Hematopoietic multipotent progenitor cell treated with erythropoietin and hydrocortisone succinate and interleukin-3 and kit ligand, for 4 days (in vitro differentiated cells): ENCODE data around the gene SUSD2.

Experiments
- DNase-seq: peaks from one replicate; pipeline ENCODE4 v3.0.0-alpha.2; 2015

SUSD2 gene

DNA sequence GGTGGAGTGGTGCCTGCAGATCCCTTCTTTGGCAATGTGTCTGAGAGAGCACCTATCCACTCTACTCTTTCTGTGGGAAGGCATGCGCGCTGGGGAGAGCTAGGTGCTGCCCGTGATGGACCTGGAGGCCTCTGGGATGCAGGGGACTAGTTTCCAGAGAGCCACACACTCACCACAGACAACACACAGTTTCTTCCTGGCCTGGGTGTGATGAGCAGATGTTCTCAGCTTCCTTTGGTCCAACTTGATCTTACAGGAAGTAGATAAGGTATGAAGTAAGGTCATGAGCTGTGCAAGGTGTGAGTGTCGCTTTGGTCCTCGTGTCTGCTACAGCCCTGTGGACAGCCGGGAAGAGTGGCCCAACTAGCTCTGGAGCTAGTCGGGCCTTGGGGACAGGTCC lies 27.3 kb upstream of the SUSD2 start:
- DNase-seq: peak; percentile 26

DNA sequence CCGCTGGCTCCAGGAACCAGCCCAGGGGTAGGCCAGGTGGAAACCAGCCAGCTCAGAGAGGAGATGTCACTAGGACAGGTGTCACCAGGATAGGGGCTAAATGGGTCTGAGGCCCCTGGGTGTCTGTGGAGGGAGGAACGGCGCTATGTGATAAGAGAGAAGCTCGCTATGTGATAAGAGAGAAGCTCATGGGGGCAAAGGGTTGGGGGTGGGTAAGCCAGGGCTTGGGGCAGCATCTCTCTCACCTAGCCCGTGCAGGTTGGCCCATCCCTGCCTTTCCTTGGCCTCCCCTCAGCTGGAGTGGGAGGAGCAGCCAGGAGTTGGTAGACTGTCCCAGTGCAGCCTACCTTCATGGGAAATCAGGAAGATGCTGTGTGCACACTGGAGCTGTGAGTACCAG lies 26.5 kb upstream of the SUSD2 start:
- DNase-seq: no peak

DNA sequence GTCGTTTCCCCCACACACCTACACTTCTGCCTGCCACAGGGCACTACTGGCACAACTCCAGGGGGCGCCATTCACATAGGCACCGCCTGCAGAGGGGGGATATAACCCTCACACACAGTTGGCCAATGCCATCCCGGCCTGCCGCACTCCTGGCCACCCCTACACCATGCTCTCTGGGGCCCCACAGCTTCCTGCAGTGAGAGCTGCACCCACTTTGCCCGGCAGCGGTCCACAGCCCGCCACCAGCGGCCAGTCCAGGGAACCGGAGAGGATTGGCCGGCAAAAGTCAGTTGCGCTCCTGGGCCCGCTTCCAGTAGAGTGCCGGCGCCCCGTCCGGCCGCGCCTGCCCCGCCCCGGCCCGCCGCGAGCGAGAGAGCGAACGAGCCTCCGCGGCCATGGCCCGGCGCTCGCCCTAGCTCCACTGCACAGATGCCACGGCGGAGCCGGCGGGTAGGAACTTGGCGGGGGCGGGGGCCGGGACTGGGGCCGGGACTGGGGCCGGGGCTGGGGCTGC lies 25.6 kb upstream of the SUSD2 start:
- DNase-seq: peak; percentile 89

DNA sequence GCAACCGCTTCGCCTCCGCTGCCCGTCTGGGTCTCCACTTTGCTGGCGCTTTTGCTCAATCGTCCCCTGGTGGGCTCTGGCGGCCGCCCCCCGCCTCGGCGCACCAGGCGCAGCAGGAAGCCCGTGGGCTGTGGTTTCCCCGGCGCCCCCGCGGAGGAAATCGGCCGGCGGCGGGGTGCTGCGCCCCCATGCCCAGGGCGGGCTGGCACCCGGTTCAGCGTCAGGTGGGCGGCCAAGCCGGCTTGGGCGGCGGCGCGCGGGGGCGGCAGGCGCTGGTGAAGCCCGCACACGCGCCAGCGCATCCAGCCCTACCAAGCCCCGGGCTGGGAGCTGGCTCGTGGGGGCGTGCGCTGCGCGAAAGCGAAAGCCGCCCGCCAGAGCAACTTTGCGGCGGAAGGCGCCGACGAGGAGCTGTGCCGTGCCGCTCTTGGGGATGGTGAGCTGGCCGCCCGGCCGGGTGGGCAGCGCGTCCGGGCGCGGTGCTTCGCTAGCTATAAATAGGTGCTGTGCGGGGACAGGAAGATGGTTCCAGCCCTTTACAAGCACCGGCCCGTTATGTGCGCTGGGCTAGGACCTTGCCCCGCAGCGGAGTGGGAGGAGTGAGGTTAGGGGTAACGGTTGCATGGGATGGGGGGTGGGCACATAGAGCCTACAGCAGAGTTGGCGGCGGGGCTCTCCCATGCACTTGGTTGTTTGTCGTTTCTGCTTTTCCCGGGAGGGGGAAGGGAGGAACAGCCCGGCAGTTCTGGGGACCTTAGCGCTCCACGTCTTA lies 25.0 kb upstream of the SUSD2 start:
- peak; percentile 80 for DNase-seq

DNA sequence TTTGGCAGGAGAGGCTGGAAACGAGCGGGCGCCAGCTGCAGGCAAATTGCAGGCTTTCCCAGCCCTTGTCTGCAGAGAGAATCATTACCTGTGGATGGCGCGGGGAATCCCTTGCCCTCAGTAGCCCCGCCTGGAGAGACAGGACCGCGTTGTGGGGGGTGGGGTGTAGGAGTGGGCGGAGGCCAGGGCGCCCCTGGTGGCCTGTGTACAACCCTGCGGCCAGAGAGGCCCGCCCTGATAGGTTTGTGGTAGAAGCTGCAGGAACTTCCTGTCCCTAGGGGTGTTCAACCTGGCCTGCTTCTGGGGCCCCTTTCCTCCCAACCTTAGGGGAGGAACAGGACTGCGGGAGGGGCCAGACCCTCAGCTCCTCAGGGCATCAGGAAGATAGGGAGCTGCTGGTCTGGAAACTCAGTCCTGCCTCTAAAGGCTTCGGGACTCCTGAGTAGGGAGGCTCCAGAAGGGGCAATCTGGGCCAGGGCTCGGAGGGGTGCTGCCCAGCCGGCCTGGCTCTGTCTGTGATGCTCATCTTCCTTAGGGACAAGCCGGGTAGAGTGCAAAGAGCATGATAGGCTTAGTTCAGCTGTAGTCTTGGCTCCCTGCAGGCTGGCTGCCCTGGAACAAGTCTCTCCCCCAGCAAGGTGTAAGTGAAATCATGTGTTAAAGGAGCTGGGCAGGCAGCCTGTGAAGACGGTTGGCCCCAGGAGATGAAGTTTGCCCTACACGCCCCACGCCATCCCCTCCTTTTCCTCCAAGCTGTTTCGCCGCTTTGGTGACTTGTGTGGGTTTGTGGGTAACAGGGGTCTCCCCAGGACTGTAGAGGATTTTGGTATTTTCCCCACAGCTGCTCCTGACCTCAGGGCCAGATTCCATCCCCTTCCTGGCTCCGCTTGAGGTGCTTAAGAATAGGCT lies 24.1 kb upstream of the SUSD2 start:
- DNase-seq: peak; percentile 97

DNA sequence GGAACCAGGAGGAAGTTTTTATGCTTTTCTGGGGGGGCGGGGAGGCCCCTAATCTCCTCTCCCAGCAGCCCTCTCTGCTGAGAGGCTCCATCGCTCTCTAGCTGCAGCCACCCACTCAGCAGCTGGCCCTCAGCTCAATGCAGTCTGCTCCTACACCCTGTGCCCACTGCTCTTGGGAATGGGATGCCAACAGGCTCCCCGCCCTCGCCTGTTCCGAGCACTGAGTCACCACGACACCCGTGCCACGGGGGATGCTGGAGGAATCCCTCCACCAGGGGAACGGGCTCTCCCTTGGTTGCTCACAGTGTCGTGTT lies 23.5 kb upstream of the SUSD2 start:
- DNase-seq: peak; percentile 30

DNA sequence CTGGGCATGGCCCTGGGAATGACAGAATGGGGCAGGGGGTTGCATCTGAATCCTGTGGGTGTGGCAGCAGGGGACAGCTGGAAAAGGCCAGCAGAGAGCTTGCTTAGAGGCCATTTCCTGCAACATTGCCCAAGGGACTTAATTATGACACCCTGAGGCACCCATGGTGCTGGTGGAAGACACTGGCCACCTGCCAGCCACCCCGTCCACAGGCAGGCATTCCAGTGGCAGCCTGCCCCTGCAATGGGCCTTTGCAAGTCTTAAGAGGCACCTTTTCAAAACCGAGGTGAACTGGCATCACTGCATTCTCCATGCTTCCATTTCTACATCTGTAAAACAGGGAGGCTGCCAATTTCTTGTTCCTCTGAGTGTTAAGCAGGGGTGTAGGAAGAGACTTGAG lies 21.6 kb upstream of the SUSD2 start:
- DNase-seq: no peak

DNA sequence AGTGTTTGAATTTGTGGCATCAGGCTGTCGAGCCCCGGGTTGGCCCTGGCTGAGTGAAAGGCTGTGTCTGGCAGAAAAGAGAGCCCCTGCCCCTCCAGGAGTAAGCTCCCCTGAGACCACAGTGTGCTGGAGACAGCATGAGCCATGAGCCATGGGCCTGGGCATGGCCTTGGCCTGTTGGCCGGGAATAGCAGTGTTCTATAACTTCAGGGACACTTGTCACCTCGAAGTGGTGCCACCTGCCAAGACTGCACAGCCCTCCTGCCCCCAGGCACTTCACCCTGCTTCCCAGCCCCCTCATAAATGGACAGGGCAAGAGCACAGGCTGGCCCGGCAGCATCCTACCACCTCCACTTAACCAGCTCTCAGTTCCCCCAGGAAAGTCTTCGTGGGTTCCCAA lies 20.7 kb upstream of the SUSD2 start:
- DNase-seq: no peak

DNA sequence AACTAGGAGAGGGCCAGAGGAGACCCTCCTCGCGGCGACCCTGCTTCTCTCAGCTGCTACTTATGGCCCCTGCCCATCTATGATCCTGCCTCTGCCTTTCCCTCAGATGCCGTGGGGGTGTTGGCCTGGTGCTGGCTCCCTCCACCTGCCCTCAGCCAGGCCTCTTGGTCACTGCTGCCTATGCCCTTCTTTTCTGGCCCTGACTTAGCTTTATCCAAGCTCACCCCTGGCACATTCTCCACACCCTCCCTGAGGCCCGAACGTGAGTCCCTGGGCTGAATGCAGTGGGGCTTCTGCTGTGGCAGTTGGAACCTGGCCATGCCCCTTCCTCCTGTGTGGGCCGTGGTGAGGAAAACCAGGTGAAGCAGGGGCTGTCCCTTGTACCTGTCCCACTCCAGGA lies 19.8 kb upstream of the SUSD2 start:
- DNase-seq: no peak

DNA sequence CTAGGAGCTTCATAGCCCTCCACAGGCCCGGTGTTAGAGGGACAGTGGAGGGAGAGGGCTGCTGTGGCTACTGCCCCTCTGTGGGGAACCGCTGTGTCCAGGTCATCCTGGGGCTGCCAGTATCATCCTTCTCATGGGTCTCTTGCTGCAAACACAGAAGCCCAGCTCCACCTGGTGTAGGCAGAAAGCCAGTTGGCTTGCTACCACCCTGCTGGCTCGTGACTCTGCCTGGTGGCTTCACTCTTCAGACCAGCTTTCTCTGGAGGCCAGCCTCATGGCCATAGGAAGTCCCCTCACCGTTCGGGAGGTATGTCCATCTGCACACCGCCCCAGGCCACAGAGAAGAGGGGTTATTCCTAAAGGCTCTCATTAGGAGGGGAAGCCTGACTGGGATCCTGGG lies 19.4 kb upstream of the SUSD2 start:
- DNase-seq: no peak

DNA sequence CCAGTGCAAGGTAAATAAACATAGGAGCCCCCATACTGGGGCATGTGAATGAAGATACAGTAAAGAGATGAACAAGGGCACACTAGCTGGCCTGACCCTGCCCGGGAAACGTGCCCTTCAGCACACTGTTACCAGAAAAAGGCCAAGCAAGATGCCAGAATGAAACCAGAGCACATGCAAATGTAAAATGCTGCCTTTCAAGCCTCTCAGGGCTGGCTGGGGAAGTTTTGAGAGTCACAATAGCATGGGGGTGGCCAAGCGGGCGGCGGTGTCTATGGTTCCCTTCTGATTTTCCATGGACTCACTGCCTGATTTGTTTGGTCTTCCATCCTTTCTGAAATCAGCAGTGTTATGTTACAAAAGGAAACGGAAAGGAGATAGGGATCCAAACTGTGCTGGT lies 18.9 kb upstream of the SUSD2 start:
- DNase-seq: no peak

DNA sequence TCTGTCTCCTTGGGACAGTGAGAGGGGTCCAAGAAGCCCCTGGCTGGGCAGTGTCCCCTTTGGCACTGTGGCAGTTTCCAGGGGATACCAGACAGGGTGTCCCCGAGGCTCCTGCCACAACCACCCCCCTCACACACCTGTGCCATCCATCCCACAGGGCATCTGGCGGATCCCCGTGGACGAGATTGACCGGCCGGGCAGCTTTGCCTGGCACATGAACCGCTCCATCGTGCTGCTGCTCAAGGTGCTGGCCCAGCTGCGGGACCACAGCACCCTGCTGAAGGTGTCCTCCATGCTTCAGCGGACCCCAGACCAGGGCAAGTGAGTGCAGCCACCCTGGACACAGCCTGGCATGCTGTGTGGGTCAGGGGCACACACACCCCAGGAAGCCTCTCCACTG lies 17.0 kb upstream of the SUSD2 start:
- no peak for DNase-seq

DNA sequence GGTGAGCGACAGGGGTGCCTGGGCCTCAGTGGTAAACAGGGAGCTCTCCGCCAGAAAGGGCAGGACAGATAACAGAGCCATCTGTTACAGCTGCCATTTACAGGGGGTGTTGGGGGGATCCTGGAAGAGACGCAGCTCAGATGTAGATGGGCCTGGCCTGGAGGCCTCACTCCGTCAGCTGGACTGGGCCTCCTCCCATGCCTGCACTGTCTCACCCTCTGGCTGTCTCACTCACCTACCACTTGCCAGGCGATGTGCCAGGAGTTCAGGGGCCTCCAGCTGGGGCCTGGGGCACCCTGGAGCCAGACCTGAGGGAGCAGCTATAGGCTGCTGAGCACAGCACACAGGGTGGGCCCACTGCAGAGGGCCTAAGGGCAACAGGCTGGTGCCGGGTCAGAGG lies 16.3 kb upstream of the SUSD2 start:
- DNase-seq: no peak

DNA sequence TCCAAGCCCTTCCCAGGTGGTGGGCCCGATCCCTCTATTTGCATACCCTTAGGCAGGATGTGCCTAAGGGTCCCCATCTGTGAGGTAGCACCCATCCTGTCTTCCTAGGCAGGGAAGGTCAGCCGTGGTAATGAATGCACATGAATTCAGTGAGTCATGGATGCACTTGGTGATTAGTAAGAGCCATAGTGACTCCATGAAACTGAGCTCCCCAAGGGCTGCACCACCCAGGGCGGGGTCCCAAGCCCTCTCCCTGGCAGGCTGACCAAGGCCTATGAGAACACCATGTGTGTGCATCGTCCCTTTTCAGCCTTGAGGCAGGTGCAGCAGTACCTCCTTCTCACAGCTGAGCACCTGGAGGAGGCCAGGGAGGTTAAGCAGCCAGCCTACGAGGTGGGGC lies 15.6 kb upstream of the SUSD2 start:
- DNase-seq: no peak

DNA sequence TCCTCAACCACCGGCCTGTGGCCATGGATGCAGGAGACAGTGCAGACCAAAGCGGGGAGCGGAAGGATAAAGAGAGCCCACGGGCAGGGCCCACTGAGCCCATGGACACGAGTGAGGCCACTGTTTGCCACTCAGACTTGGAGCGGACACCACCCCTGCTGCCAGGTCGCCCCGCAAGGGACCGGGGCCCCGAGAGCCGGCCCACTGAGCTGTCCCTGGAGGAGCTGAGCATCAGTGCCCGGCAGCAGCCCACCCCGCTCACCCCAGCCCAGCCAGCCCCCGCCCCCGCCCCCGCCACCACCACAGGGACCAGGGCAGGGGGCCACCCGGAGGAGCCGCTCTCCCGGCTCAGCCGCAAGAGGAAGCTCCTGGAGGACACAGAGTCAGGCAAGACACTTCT lies 14.5 kb upstream of the SUSD2 start:
- DNase-seq: no peak

DNA sequence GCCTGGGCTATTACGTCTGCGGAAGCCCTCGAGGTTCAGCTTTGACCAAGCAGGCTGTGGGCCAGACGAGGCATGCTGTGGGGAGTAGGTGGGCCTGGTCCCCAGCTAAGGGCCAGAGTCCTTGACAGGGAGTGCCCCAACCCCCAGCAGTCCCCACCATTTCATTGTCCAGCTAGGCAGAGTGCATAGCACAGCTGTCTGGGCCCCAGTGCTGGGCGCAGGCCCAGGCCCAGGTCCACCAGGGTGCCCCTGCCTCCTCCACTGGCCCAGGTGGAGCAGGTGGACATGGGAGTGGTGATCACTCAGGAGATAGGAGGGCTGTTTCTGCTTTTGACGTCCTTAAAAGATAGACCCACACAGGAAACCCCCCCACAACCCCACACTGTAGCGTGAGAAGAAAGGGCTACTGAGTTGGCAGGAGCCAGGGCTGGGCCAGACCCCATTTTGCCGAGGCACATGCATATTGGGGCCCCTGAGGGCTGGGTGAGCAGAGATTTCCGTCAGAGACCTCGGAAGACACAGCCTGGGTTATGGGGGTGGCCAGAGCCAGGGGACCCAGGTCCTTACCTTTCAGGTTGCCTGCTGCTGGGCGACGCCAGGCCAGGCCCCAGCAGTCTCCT lies 11.7 kb upstream of the SUSD2 start:
- no peak for DNase-seq

DNA sequence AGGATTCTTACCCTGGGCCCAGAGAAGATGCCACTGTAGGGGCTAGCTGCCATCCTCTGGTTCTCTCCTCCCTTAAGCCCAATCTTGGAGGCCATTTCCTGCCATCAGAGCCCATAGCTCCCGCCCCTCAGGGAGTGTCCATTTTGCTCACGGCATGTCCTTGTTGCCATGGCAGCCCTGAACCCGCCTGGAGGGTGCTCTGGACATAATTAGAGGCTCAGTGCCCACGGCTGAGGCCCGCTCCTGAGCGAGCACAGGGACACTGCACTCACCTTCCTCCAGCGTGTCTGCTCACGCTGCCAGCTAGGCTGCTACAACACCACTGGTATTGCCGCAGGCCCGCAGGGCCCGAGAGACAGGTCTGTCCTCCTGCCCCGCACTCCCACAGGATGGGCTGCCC lies 11.1 kb upstream of the SUSD2 start:
- DNase-seq: no peak

DNA sequence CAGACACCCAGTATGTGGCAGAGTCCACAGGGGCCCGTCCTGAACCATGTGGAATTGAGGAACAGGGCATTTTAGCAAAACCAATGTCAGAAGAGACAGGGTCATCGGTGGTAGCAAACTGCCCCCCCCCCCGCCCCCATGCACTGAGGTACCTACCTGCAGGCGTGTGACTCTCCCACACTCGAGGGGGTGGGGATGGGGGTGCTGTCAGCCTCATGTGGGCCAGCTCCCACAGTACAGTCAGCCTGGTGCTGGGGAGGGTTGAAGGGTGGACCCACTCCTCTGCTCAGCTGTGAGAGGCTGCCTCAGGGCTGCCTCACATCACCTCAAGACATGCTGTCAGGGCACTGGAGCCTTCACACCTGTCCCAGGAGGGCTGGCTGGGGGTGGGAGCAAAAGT lies 10.7 kb upstream of the SUSD2 start:
- no peak for DNase-seq

DNA sequence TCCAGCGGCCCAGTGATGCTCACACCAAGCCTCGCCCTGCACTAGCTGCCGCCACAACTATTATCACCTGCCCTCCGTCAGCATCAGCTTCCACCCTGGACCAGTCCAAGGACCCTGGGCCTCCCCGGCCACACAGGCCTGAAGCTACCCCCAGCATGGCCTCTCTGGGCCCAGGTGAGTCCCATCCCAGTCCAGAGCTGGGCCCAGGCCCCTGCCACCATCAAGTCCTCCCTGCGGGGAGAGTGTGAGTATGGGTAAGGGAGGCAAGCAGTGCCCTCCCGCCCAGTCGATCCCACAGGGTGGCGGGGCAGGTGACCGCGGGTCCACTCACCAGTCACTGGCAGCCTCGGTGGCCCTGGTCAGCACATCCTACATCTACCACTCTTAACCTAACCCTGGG lies 9.5 kb upstream of the SUSD2 start:
- no peak for DNase-seq

DNA sequence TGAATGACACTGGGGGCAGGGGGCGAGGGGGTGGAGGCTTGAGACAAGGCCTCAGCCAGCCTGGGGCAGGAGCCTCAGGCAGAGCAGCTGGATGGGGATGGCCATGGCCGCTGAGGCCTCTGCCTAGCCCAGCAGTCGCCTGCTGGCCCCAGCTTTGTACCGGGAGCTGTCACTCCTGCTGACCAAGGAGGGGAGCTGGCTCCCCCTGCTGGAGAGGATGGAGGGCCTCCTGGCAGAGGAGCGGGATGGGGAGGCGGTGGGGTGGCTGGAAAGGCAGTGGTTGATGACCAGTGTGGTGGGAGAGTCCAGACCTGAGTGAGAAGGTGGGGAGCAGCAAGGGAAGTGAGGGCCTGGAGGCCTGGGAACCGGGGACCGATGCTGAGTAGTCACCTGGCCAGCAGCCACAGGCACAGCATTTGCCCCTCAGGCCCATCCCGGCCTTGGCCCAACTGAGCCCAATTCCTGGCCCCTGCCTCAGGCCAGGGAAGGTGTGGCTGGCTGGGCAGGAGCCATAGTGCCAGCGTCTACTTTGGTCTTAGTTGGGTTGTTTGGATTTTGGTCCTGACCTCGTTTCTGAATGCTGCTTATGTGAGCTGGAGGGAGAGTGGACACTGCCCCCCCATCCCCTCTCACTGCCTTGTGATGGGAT lies 6.0 kb upstream of the SUSD2 start:
- peak; percentile 85 for DNase-seq

DNA sequence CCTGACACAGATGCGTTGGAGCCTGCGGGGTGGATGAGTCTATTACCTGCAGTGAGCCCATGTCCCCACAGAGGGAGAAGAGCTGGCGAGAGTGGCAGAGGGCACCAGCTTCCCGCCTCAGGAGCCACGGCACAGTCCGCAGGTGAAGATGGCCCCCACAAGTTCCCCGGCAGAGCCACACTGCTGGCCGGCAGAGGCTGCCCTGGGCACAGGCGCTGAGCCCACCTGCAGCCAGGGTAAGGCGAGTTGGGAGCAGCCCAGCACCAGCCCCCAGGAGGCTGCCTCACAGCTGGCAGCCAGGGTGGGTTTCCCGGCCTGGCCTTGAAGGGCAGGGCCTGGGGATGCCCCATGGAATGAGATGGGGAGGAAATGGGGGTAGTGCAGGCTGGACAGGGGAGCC lies 5.2 kb upstream of the SUSD2 start:
- DNase-seq: no peak

DNA sequence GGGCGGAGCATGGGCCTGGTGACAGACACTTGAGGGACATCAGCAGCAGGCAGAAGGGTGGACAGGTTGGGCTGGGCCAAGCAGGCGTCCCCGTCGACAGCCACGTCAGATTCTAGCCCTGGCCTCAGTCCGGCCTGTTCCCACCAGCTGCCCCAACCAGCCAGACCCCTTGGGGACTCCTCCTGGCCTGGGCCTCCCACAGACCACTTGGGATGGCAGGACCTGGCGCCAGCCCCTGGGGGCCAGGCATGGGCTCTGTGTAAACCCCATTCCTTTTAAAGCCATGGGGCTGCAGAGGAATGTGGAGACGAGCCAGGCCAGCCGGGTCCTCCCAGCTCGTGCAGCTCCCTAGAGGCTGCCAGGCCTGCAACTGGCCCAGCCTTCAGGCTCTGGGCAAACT lies 4.7 kb upstream of the SUSD2 start:
- no peak for DNase-seq

DNA sequence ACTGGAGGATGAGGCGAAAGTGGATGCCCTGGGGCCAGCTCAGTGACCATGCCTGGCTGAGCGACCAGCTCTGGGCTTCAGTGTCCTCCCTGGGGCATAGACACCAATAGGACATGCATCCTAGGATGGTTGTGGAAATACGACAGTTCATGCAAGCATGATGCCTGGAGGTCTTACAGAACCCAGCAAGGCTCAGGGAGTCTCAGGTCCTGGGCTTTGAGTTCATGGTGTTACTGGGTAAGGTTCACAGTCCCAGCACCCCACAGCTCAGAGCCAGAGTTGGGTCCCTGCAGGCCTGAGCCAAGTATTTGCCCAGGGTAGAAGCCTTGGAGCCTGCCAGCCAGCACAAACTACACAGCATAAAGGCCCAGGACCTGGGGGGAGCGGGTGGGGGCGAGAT lies 4.2 kb upstream of the SUSD2 start:
- DNase-seq: no peak
